Right atrium auricular region (tissue), 2 donors: ENCODE measurements around the gene LRRC32. TPM values are rescaled to one million over a fixed set of nuclear protein-coding genes. Genes with fewer than 3 reads are reported as not detected.

ENCODE experiments used
- DNase-seq: peaks from one replicate; pipeline ENCODE4 v3.0.0-alpha.2; 2019; ENCODE audit warnings: low spot score
- H3K27ac ChIP-seq, 2 donors: fragments of 200-600 bp; sonication (generic); 1 replicate in 1 of 2; 2 replicates in 1 of 2; pipeline ENCODE4 v1.5.1; 2016 to 2019
- H3K27me3 ChIP-seq, 2 donors: fragments of 200-600 bp; sonication (generic); one replicate each; pipeline versions ENCODE4 v1.5.1 to v1.6.0; 2017 to 2019
- H3K36me3 ChIP-seq: fragments of 200-600 bp; sonication (generic); one replicate; pipeline ENCODE4 v1.5.1; 2016
- H3K4me1 ChIP-seq, 2 donors: fragments of 200-600 bp; sonication (generic); one replicate each; pipeline versions ENCODE4 v1.5.1 to v1.6.0; 2017 to 2019
- H3K4me3 ChIP-seq, 2 donors: fragments of 200-600 bp; sonication (generic); 1 replicate in 1 of 2; 2 replicates in 1 of 2; pipeline ENCODE4 v1.5.1; 2017 to 2019; ENCODE audit warnings: mild to moderate bottlenecking in 1 of 2, moderate library complexity in 1 of 2
- H3K9me3 ChIP-seq, 2 donors: fragments of 200-600 bp; sonication (generic); one replicate each; pipeline ENCODE4 v1.5.1; 2019
- CTCF ChIP-seq, 2 donors: fragments of 200-600 bp; sonication (generic); IDR thresholded peaks; one replicate each; pipeline ENCODE4 v1.5.1; 2019; ENCODE audit warnings: antibody characterized with exemption in 2 of 2
- total RNA-seq, 2 donors: library from RNA; depleted of rRNA; stranded (reverse); fragments of >200 nt; gene quantifications; one replicate each; pipeline ENCODE4 v1.1.0, GENCODE V29; 2016

The LRRC32 gene
- total RNA-seq, 2 donors from 2014 or later = 37.9 to 56.0 TPM

GRCh38 chr11:76682684-76683083, 12.1 kb upstream of the LRRC32 start:
- Histone ChIP-seq H3K9me3 (no peaks in the 10 kb centered on the region), H3K4me3 (no peak overlapping the region), H3K27ac (no peak overlapping the region), H3K4me1 (peaks cover 0 to 6% of the 10 kb centered on the region in 2 donors), H3K27me3 (no peaks in the 10 kb centered on the region), H3K36me3 (no peaks in the 10 kb centered on the region)
- TF ChIP-seq CTCF (IDR thresholded peaks at IDR 0.05) = no peak
- no peak for DNase-seq

DNA sequence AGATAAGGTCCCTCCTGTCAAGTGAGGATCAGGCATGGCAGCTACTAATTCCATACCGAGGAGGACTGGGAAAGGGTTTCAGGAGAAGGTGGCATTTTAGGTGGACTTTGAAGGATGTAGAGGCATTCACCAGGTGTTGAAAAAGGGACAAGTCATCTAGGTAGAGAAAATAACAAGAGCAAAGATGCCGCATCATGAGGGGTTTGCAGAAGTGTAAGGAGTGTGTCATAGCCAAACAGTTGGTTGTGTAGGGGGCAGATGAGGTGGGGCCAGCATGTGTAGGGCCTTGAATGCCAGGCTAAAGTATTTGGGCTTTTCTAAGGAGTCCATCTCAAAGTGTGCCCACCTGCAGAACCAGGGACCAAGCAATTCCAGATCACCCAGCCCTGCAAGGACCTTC, 11.6 kb upstream of the LRRC32 start:
- Histone ChIP-seq H3K4me1 (peaks cover 0 to 12% of the 10 kb centered on the region in 2 donors), H3K27ac (no peak overlapping the region), H3K9me3 (no peaks in the 10 kb centered on the region), H3K4me3 (no peak overlapping the region), H3K36me3 (no peaks in the 10 kb centered on the region), H3K27me3 (no peaks in the 10 kb centered on the region)
- TF ChIP-seq CTCF (IDR thresholded peaks at IDR 0.05) = no peak
- no peak for DNase-seq

- Histone ChIP-seq H3K4me1 (peaks cover 0 to 13% of the 10 kb centered on the region in 2 donors), H3K4me3 (no peak overlapping the region), H3K36me3 (no peaks in the 10 kb centered on the region), H3K27ac (no peak overlapping the region), H3K9me3 (no peaks in the 10 kb centered on the region), H3K27me3 (no peaks in the 10 kb centered on the region)
- peak; percentile 73 to 91 for TF ChIP-seq CTCF (IDR thresholded peaks at IDR 0.05)
- DNase-seq = peak; percentile 76
Observed at GRCh38 chr11:76680518-76681425, 10.2 kb upstream of the LRRC32 start.

DNA sequence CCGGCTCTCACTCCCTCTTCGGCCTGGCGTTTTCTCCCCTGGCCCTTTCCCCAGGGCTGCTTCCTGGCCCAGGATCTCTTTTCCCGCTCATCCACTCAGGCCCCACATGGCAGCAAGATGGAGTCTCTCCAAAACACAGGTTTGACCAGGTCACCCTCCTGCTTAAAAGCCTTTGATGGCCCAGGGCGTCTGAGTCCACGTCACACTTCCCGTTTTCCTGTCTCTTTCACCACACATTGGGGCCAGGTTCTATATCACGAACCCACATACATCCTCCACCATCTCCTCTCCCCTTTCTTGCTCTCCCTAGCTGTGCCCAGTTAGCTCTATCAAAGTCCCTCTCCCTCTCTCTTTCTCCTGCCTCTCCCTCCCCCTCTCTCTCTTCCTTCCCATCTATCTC, 7.8 kb upstream of the LRRC32 start:
- peaks cover 0 to 13% of the 10 kb centered on the region in 2 donors for H3K4me1 ChIP-seq
- no peak for TF ChIP-seq CTCF (IDR thresholded peaks at IDR 0.05)
- no peak for DNase-seq
- no peak overlapping the region for H3K27ac ChIP-seq
- H3K4me3 ChIP-seq = no peak overlapping the region
- H3K36me3 ChIP-seq = no peaks in the 10 kb centered on the region
- no peaks in the 10 kb centered on the region for H3K27me3 ChIP-seq
- H3K9me3 ChIP-seq = no peaks in the 10 kb centered on the region

GRCh38 chr11:76677458-76677765, 6.9 kb upstream of the LRRC32 start:
- Histone ChIP-seq H3K36me3 (no peaks in the 10 kb centered on the region), H3K27me3 (no peaks in the 10 kb centered on the region), H3K4me1 (peaks cover 0 to 22% of the 10 kb centered on the region in 2 donors), H3K4me3 (no peak overlapping the region), H3K27ac (no peak overlapping the region), H3K9me3 (no peaks in the 10 kb centered on the region)
- TF ChIP-seq CTCF (IDR thresholded peaks at IDR 0.05) = no peak
- no peak for DNase-seq
